Osteocyte (in vitro differentiated cells): Measurements from ENCODE around the gene PLCB1. TPM values are rescaled to one million over a fixed set of nuclear protein-coding genes. Genes with fewer than 3 reads are reported as not detected.
"Not testable (repeated sequence)": the region's sequence is repeated elsewhere in the genome, so short reads cannot be mapped to it uniquely, and the experiment has no call there.

Experiments
- DNase-seq: peaks from one replicate; pipeline ENCODE4 v3.0.0; 2021; ENCODE audit warnings: mixed read lengths; ENCODE audit not compliant: unreplicated experiment; ENCODE audit errors: extremely low spot score
- H3K27ac Mint-ChIP-seq: one replicate; pipeline ENCODE4 v1.8.0; 2021; ENCODE audit warnings: mild to moderate bottlenecking, mixed read lengths; ENCODE audit not compliant: unreplicated experiment
- H3K27me3 Mint-ChIP-seq: one replicate; pipeline ENCODE4 v1.8.0; 2021; ENCODE audit warnings: mixed read lengths; ENCODE audit not compliant: unreplicated experiment
- H3K36me3 Mint-ChIP-seq: one replicate; pipeline ENCODE4 v1.8.0; 2021; ENCODE audit warnings: mixed read lengths; ENCODE audit not compliant: unreplicated experiment
- H3K4me1 Mint-ChIP-seq: one replicate; pipeline ENCODE4 v1.8.0; 2021; ENCODE audit warnings: mixed read lengths; ENCODE audit not compliant: unreplicated experiment
- H3K4me3 Mint-ChIP-seq: one replicate; pipeline ENCODE4 v1.8.0; 2021; ENCODE audit warnings: mild to moderate bottlenecking, moderate library complexity, mixed read lengths; ENCODE audit not compliant: unreplicated experiment
- H3K9me3 Mint-ChIP-seq: one replicate; pipeline ENCODE4 v1.8.0; 2021; ENCODE audit warnings: mixed read lengths; ENCODE audit not compliant: unreplicated experiment
- CTCF ChIP-seq: fragments of 200-600 bp; sonication (generic); IDR thresholded peaks from 2 replicates; pipeline ENCODE4 v1.5.0; 2021; ENCODE audit warnings: antibody characterized with exemption, mild to moderate bottlenecking, moderate library complexity
- total RNA-seq: library from RNA; stranded (reverse); gene quantifications from 2 replicates; pipeline ENCODE4 v1.2.1, GENCODE V29; 2021

PLCB1 gene
- total RNA-seq, 1 donor from 2014 or later: 33.3 TPM

GRCh38 chr20:8635048-8635572 is 503.0 kb downstream of the PLCB1 start:
- no peak for DNase-seq
- peaks cover 12% of the 10 kb centered on the region for H3K4me1 Mint-ChIP-seq
- peaks cover 9% of the 10 kb centered on the region for H3K36me3 Mint-ChIP-seq
- no peak overlapping the region for H3K27ac Mint-ChIP-seq
- no peaks in the 10 kb centered on the region for H3K27me3 Mint-ChIP-seq
- no peaks in the 10 kb centered on the region for H3K9me3 Mint-ChIP-seq
- TF ChIP-seq CTCF: no peak
- H3K4me3 Mint-ChIP-seq: no peak overlapping the region

GRCh38 chr20:8635837-8636236 is 503.8 kb downstream of the PLCB1 start:
- Mint-ChIP-seq H3K4me3 (no peak overlapping the region), H3K27me3 (no peaks in the 10 kb centered on the region), H3K4me1 (peaks cover 19% of the 10 kb centered on the region), H3K9me3 (no peaks in the 10 kb centered on the region), H3K27ac (no peak overlapping the region), H3K36me3 (peaks cover 9% of the 10 kb centered on the region)
- no peak for DNase-seq
- TF ChIP-seq CTCF: no peak

GRCh38 chr20:8639112-8639778 is 507.2 kb downstream of the PLCB1 start:
- Mint-ChIP-seq H3K9me3 (no peaks in the 10 kb centered on the region), H3K4me3 (no peak overlapping the region), H3K36me3 (peaks cover 4% of the 10 kb centered on the region), H3K27ac (no peak overlapping the region), H3K27me3 (no peaks in the 10 kb centered on the region), H3K4me1 (peaks cover 12% of the 10 kb centered on the region)
- no peak for DNase-seq
- TF ChIP-seq CTCF: no peak

- H3K27me3 Mint-ChIP-seq: no peaks in the 10 kb centered on the region
- H3K9me3 Mint-ChIP-seq: no peaks in the 10 kb centered on the region
- peaks cover 15% of the 10 kb centered on the region for H3K4me1 Mint-ChIP-seq
- H3K27ac Mint-ChIP-seq: peak overlapping the region; percentile 25
- TF ChIP-seq CTCF: no peak
- no peak for DNase-seq
- peaks cover 4% of the 10 kb centered on the region for H3K36me3 Mint-ChIP-seq
- no peak overlapping the region for H3K4me3 Mint-ChIP-seq
These were observed 508.4 kb downstream of the PLCB1 start for GRCh38 chr20:8640461-8640860.

GRCh38 chr20:8642247-8642646 is 510.2 kb downstream of the PLCB1 start:
- Mint-ChIP-seq H3K9me3 (no peaks in the 10 kb centered on the region), H3K27me3 (no peaks in the 10 kb centered on the region), H3K36me3 (peaks cover 3% of the 10 kb centered on the region), H3K27ac (no peak overlapping the region), H3K4me1 (peaks cover 33% of the 10 kb centered on the region), H3K4me3 (no peak overlapping the region)
- no peak for TF ChIP-seq CTCF
- DNase-seq: no peak

- not testable (repeated sequence) for H3K27ac Mint-ChIP-seq, H3K9me3 Mint-ChIP-seq, DNase-seq, H3K36me3 Mint-ChIP-seq, H3K4me3 Mint-ChIP-seq, H3K27me3 Mint-ChIP-seq
- peaks cover 36% of the 10 kb centered on the region for H3K4me1 Mint-ChIP-seq
These were observed 512.4 kb downstream of the PLCB1 start for GRCh38 chr20:8644468-8644867.
